Measurements from ENCODE around the gene SORCS2.

SORCS2 gene

GRCh38 chr4:7464259-7464655 lies 271.9 kb downstream of the SORCS2 start:
- DNase-seq, result no peak

- DNase-seq, result no peak
Observed at GRCh38 chr4:7465017-7465416, 272.7 kb downstream of the SORCS2 start.

- no peak for DNase-seq
Observed at GRCh38 chr4:7466215-7466614, 273.9 kb downstream of the SORCS2 start.

GRCh38 chr4:7466904-7467303 lies 274.6 kb downstream of the SORCS2 start:
- DNase-seq, result no peak

GRCh38 chr4:7467471-7467870 lies 275.1 kb downstream of the SORCS2 start:
- no peak for DNase-seq

GRCh38 chr4:7469023-7469422 lies 276.7 kb downstream of the SORCS2 start:
- no peak for DNase-seq

- no peak for DNase-seq
Observed at GRCh38 chr4:7470111-7470510, 277.8 kb downstream of the SORCS2 start.

- no peak for DNase-seq
Observed at GRCh38 chr4:7470522-7471128, 278.3 kb downstream of the SORCS2 start.

GRCh38 chr4:7472442-7473013 lies 280.2 kb downstream of the SORCS2 start:
- no peak for DNase-seq

- DNase-seq, result no peak
Observed at GRCh38 chr4:7473081-7473480, 280.7 kb downstream of the SORCS2 start.

GRCh38 chr4:7474320-7474719 lies 282.0 kb downstream of the SORCS2 start:
- DNase-seq, result no peak

GRCh38 chr4:7475207-7475606 lies 282.9 kb downstream of the SORCS2 start:
- no peak for DNase-seq

- DNase-seq, result no peak
Observed at GRCh38 chr4:7476820-7477219, 284.5 kb downstream of the SORCS2 start.

- DNase-seq, result no peak
Observed at GRCh38 chr4:7477695-7478094, 285.4 kb downstream of the SORCS2 start.

GRCh38 chr4:7478665-7479064 lies 286.3 kb downstream of the SORCS2 start:
- DNase-seq, result no peak

GRCh38 chr4:7480423-7480822 lies 288.1 kb downstream of the SORCS2 start:
- no peak for DNase-seq

- no peak for DNase-seq
Observed at GRCh38 chr4:7481227-7481626, 288.9 kb downstream of the SORCS2 start.

GRCh38 chr4:7485096-7485495 lies 292.8 kb downstream of the SORCS2 start:
- no peak for DNase-seq

GRCh38 chr4:7486101-7486500 lies 293.8 kb downstream of the SORCS2 start:
- no peak for DNase-seq

- DNase-seq, result no peak
Observed at GRCh38 chr4:7487502-7487901, 295.2 kb downstream of the SORCS2 start.

GRCh38 chr4:7487998-7488671 lies 295.8 kb downstream of the SORCS2 start:
- DNase-seq, result no peak

- DNase-seq, result no peak
Observed at GRCh38 chr4:7491915-7492314, 299.6 kb downstream of the SORCS2 start.

- no peak for DNase-seq
Observed at GRCh38 chr4:7498446-7499200, 306.3 kb downstream of the SORCS2 start.

- DNase-seq, result no peak
Observed at GRCh38 chr4:7499661-7500060, 307.3 kb downstream of the SORCS2 start.

All from stimulated activated CD8-positive, alpha-beta memory T cell treated with anti-CD3 and anti-CD28 coated beads, Interleukin-4, amount 100 ng/mL, for 48 hours (primary cell).